Activated CD8-positive, alpha-beta memory T cell treated with anti-CD3 and anti-CD28 coated beads, Interleukin-2, amount 50 U/mL, for 1 hour (primary cell): ENCODE measurements around the gene APOO.
"Not testable (repeated sequence)": the region's sequence is repeated elsewhere in the genome, so short reads cannot be mapped to it uniquely, and the experiment has no call there.

Source experiments
- DNase-seq: peaks from one replicate; pipeline ENCODE4 v3.0.0-alpha.2; 2020; ENCODE audit errors: extremely low read depth

The APOO gene

GRCh38 chrX:23902419-23902818 lies 5.3 kb downstream of the APOO start:
- no peak for DNase-seq

DNA sequence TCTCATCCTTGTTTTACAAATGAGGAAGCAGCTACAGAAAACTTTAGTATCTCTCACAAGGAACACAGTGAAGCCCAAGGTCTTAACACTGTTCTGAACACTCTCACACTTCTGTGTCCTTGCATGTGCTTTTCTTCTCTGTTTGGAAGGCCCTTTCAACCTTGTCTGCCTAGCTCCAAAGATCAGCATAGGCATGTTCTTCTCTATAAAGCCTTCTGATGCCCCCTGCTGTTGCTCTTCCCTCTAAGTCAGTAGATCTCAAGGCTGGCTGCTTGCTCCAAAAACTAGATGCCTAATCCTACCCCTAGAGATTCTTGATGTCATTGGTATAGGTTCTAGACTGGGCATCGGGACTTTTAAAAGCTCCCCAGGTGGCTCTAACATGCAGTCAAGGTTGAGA lies 5.9 kb downstream of the APOO start:
- no peak for DNase-seq

- DNase-seq, result no peak
Observed at GRCh38 chrX:23901060-23901459, 6.7 kb downstream of the APOO start.

- no peak for DNase-seq
Observed at GRCh38 chrX:23900220-23900797, 7.4 kb downstream of the APOO start.

- no peak for DNase-seq
Observed at GRCh38 chrX:23898412-23898959, 9.3 kb downstream of the APOO start.

GRCh38 chrX:23896981-23897380 lies 10.8 kb downstream of the APOO start:
- DNase-seq, result no peak

DNA sequence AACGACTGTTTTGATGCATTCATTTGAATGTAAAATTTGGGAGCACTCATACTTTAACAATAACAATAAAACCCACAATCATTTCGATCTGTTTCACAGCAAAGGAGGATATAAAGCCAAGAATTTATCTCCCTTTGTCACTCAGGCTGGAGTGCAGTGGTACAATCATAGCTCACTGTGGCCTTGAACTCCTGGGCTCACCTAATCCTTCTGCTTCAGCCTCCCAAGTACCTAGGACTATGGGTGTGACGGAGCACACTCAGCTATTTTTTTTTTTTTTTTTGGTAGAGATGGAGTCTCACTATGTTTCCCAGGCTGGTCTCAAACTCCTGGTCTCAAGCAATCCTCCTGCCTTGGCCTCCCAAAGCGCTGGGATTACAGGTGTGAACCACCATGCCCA lies 11.2 kb downstream of the APOO start:
- not testable (repeated sequence) for DNase-seq

DNA sequence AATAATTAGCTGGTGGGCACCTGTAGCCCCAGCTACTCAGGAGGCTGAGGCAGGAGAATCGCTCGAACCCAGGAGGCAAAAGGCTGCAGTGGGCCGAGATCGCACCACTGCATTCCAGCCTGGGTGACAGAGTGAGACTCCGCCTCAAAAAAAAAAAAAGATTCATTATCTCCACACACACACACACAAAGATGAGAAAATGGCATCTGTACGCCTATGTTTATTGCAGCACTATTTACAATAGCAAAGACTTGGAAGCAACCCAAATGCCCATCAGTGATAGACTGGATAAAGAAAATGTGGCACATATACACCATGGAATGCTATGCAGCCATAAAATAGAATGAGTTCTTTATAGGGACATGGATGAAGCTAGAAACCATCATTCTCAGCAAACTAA lies 12.7 kb downstream of the APOO start:
- DNase-seq, result not testable (repeated sequence)

- no peak for DNase-seq
Observed at GRCh38 chrX:23890933-23891332, 16.8 kb downstream of the APOO start.

- DNase-seq, result no peak
Observed at GRCh38 chrX:23888887-23889501, 18.7 kb downstream of the APOO start.

- no peak for DNase-seq
Observed at GRCh38 chrX:23887918-23888317, 19.8 kb downstream of the APOO start.

DNA sequence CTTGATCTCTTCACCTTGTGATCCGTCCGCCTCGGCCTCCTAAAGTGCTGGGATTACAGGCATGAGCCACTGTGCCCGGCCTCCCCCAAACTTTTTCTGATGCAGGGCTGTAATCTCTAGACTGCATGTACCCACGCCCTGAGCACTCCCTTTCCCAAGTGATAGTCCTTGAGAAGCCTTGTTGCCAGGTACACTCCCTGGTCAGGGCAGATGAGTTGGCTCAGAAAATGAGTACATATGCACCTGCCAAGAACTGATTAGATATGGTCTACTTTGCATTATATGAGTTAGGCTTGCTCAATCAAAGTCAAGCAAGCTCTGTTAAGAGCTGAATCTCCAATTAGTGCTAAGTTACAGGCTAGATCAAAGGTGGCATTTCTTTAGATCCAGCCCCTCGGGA lies 20.3 kb downstream of the APOO start:
- no peak for DNase-seq

DNA sequence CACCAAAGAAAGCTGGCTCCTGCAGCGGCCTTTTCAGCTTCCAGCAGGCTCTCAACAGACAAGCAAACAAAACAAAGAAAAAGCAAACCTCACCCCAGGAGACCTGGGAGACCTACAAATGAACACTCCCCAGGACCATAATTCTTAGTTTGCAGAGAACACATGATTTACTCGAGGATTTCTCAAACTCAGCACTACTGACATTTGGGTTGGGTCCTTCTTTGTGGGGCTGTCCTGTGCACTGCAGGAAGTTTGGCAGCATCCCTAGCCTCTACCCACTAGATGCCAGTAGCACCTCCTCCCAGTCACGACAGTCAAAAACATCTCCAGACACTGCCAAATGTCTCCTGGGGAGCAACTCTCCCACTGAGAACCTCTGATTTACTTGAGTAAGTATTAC lies 21.9 kb downstream of the APOO start:
- DNase-seq, result no peak

DNA sequence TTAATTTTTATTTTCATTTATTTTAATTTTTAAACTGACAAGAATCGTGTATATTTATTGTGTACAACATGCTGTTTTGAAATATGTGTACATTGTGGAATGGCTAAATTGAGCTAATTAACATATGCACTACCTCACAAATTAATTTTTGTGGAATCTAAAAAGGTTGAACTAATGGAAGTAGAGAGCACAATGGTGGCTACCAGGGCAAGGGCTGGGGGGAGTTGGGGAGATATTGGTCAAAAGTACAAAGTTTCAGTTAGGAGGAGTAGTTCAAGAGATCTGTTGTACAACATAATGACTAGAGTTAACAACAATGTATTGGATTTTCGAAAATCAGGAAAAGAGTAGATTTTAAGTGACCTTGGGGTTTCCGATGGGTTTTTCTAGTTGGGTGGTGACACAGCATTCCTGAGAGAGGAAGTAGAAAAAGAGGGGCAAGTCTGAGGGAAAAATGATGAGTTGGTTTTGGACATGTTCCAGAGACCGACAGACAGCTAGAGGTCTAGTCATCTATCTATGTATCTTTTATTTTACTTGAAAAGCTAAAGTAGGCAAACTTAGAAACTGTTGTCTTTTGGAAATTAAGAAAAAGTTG lies 23.2 kb downstream of the APOO start:
- no peak for DNase-seq

GRCh38 chrX:23883737-23884354 lies 23.9 kb downstream of the APOO start:
- DNase-seq, result no peak

GRCh38 chrX:23879380-23880090 lies 28.2 kb downstream of the APOO start:
- DNase-seq, result no peak

GRCh38 chrX:23871905-23872546 lies 35.7 kb downstream of the APOO start:
- DNase-seq, result no peak

DNA sequence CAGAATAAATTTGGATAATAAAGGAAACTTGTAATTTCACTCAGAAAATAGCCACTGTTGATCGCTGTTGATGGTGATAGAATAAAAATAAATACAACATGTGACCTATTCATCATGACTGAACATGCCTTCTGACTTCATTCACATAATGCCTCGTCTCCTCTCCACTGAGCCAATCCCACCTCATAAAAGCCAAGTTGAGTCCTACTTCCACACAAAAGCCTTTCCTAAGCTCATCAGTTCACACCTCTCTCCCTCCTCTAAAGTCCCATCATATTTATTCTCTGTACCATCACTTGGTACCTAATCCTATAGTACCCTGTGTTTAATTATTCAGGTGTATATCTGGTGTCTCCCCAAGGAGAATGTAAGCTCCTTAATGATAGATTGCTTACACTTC lies 37.7 kb downstream of the APOO start:
- no peak for DNase-seq

- no peak for DNase-seq
Observed at GRCh38 chrX:23864742-23865326, 42.9 kb downstream of the APOO start.

DNA sequence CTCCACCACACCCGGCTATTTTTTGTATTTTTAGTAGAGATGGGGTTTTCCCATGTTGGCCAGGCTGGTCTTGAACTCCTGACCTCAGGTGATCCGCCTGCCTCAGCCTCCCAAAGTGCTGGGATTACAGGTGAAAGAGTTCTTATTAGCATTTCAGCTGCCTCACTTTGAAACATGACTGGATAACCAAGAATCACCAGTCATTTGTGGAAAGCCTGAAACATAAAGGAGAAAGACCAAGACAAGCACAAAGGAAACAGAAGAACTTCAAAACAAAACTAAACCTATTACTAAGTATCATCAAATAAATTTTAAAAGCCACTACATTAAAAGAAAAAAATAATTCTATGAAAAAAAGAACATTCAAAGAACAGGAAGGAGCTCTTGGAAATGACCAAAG lies 45.8 kb downstream of the APOO start:
- not testable (repeated sequence) for DNase-seq

DNA sequence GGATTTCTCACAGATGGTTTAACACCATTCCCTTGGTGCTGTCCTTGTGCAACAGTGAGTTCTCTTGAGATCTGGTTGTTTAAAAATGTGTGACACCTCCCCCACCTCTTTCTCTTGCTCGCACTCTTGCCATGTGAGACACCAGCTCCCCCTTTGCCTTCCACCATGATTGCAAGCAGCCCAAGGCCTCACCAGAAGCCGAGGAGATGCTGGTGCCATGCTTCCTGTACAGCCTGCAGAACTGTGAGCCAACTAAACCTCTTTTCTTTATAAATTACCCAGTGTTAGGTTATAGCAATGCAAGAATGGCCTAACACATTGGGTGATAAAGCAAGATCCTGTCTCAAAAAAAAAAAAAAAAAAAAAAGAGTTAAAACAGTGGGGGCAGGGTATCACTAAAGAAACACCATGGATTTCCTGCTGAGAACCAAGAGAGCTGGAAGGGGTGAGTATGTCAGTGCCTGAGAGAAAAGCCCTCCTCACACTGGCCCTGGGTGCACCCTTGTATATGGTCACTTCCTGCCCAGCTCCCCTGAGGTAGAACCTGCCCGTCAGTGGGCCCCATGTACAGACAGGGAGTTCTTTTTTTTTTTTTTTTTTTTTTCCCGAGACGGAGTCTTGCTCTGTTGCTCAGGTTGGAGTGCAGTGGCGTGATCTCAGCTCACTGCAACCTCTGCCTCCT lies 46.4 kb downstream of the APOO start:
- no peak for DNase-seq
